ENCODE measurements around the gene PSMA3. TPM values are rescaled to one million over a fixed set of nuclear protein-coding genes. Genes with fewer than 3 reads are reported as not detected.
A peak's percentile ranks its signal among the peaks of the same experiment; 100 is the strongest.
"Not testable (repeated sequence)": the region's sequence is repeated elsewhere in the genome, so short reads cannot be mapped to it uniquely, and the experiment has no call there.

The PSMA3 gene
- 100 to 1,000 TPM; 127 to 161 (median 143) TPM for polyA plus RNA-seq (ENCODE audit: insufficient read length in 4 of 4)

- DNase-seq (ENCODE audit: low read depth in 4 of 4, low spot score in 3 of 4): peak; percentile 93 to 96 (median 96)
These were observed at the start of gene PSMA3 for GRCh38 chr14:58244556-58245387. Gene PSMA3 (plus strand): TSS chr14:58244843. CDS start chr14:58244921, 78 bp downstream.

DNA sequence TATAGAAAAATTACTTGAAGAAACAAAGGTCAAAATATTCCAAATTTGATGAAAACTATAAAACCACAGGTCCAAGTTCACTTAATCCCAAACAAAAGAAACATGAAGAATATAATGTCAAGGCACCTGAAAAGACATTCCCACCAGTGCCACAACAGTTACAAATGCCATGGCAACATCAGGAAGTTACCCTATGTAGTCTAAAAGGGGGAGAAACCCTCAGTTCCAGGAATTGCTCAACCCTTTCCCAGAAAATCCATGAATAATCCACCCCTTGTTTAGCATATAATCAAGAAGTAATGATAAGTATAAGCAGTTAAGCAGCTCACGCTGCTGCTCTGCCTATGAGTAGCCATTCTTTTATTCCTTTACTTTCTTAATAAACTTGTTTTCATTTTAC is 48.4 kb upstream of the PSMA3 start:
- DNase-seq (ENCODE audit: low read depth in 4 of 4, low spot score in 3 of 4): no peak

- no peak for DNase-seq (ENCODE audit: low read depth in 4 of 4, low spot score in 3 of 4)
These were observed 46.6 kb upstream of the PSMA3 start for GRCh38 chr14:58198086-58198485.

DNA sequence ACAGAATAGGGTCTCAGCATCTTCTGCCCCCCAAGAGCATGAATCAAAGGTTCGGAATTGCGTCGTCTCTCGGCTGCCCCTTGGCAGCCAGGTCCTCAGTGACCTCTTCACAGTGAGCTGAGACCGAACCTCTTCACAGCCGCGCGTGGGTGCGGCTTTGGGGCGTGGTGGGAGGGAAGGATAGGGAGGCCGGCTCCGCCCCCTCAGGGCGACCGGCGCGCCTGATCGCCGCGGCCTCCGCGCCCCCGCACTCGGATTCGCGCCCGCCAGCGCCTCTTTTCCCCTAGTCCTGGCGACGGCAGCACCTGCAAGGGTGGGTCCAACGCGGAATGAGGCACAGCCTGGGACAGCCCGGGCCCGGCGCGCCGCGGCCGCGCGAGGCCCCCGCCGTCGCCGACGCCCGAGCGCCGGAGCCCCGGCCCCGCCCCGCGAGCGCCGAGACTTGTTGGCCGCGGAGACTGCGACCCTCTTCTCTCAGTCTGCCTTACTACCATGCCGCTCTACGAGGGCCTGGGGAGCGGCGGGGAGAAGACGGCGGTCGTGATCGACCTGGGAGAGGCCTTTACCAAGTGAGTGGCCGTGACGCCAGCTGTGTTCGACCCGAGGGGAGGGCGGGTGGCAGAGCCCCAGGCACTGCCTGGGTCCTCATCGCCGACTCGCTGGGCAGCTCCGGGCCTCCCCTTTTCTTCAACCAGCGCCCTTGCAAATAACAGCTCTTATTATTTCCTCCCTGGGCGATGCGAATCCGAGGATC is 44.7 kb upstream of the PSMA3 start, which contains the start of gene ACTR10:
Gene ACTR10 (plus strand): TSS at position 424 of the 754 bp plus-strand sequence. CDS start 69 bp downstream, at position 493.
- peak; percentile 73 to 79 (median 78) for DNase-seq (ENCODE audit: low read depth in 4 of 4, low spot score in 3 of 4)

GRCh38 chr14:58200480-58200841 is 44.2 kb upstream of the PSMA3 start:
- DNase-seq (ENCODE audit: low read depth in 4 of 4, low spot score in 3 of 4): no peak

GRCh38 chr14:58200846-58201245 is 43.8 kb upstream of the PSMA3 start:
- no peak for DNase-seq (ENCODE audit: low read depth in 4 of 4, low spot score in 3 of 4)

- no peak for DNase-seq (ENCODE audit: low read depth in 4 of 4, low spot score in 3 of 4)
These were observed 31.5 kb upstream of the PSMA3 start for GRCh38 chr14:58213176-58213575.

GRCh38 chr14:58215191-58215914 is 29.3 kb upstream of the PSMA3 start:
- DNase-seq (ENCODE audit: low read depth in 4 of 4, low spot score in 3 of 4): no peak

- DNase-seq (ENCODE audit: low read depth in 4 of 4, low spot score in 3 of 4): no peak
These were observed 28.1 kb upstream of the PSMA3 start for GRCh38 chr14:58216544-58216943.

- no peak for DNase-seq (ENCODE audit: low read depth in 4 of 4, low spot score in 3 of 4)
These were observed 17.4 kb upstream of the PSMA3 start for GRCh38 chr14:58227096-58227819.

GRCh38 chr14:58238252-58239243 is 6.1 kb upstream of the PSMA3 start:
- peak in 2 of 4 donors; percentile 14 to 26 for DNase-seq (ENCODE audit: low read depth in 4 of 4, low spot score in 3 of 4)

- peak; percentile 62 to 79 (median 66) for DNase-seq (ENCODE audit: low read depth in 4 of 4, low spot score in 3 of 4)
These were observed 5.1 kb upstream of the PSMA3 start for GRCh38 chr14:58239244-58240195.

- DNase-seq (ENCODE audit: low read depth in 4 of 4, low spot score in 3 of 4): peak in 2 of 4 donors; percentile 11 to 18
These were observed 670 bp upstream of the PSMA3 start for GRCh38 chr14:58243790-58244555.

- no peak for DNase-seq (ENCODE audit: low read depth in 4 of 4, low spot score in 3 of 4)
These were observed 919 bp downstream of the PSMA3 start for GRCh38 chr14:58245562-58245961.

DNA sequence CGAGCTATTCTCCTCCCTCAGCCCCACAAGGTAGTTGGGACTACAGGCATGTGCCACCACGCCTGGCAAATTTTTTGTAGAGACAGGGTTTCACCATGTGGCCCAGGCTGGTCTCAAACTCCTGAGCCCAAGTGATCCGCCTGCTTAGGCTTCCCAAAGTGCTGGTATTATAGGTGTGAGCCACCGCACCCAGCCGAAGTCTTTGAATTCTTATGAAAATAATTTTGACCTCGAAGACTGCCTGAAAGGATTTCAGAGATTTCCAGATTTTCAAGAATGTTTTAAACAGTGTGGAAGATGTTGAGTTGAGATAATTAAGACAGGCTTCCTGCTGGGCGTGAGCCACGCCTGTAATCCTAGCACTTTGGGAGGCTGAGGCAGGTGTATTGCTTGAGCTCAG is 5.0 kb downstream of the PSMA3 start:
- no peak for DNase-seq (ENCODE audit: low read depth in 4 of 4, low spot score in 3 of 4)

- DNase-seq (ENCODE audit: low read depth in 4 of 4, low spot score in 3 of 4): no peak
These were observed 13.5 kb downstream of the PSMA3 start for GRCh38 chr14:58258156-58258555.

DNA sequence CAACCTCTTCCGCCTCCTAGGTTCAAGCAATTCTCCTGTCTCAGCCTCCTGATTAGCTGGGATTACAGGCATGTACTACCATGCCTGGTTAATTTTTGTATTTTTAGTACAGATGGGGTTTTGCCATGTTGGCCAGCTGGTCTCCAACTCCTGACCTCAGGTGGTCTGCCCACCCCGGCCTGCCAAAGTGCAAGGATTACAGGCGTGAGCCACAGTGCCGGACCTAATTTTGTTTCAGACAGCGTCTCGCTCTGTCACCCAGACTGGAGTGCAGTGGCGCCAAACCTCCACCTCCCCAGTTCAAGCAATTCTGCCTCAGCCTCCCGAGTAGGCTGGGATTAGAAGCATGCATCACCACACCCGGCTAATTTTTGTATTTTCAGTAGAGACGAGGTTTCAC is 17.4 kb downstream of the PSMA3 start:
- not testable (repeated sequence) for DNase-seq (ENCODE audit: low read depth in 4 of 4, low spot score in 3 of 4)

All from right renal pelvis (tissue), 4 donors.